ENCODE data around the gene ALDH1A2.

Gene ALDH1A2

GRCh38 chr15:58074452-58074851, 8.9 kb upstream of the ALDH1A2 start:
- FAIRE-seq (no peak), DNase-seq (ENCODE audit: insufficient read length, low spot score) (no peak)
- TF ChIP-seq POLR2A (IDR thresholded peaks at IDR 0.05; ENCODE audit: low read depth, low read length) (no peak), POLR2AphosphoS5 (IDR thresholded peaks at IDR 0.05; ENCODE audit: low read depth, low read length) (no peak), TAF1 (IDR thresholded peaks at IDR 0.05; ENCODE audit: low read depth, low read length) (no peak), SPI1 (IDR thresholded peaks at IDR 0.05; ENCODE audit: low read depth, low read length) (no peak), POU2F2 (IDR thresholded peaks at IDR 0.05; ENCODE audit: low read depth, low read length) (no peak), PAX5 (IDR thresholded peaks at IDR 0.05; ENCODE audit: insufficient read depth, low read length, severe bottlenecking) (no peak)

GRCh38 chr15:58070801-58071418, 5.4 kb upstream of the ALDH1A2 start:
- peak; percentile 45 for FAIRE-seq
- no peak for DNase-seq (ENCODE audit: insufficient read length, low spot score)
- TF ChIP-seq TAF1 (IDR thresholded peaks at IDR 0.05; ENCODE audit: low read depth, low read length): no peak
- TF ChIP-seq POU2F2 (IDR thresholded peaks at IDR 0.05; ENCODE audit: low read depth, low read length): no peak
- no peak for TF ChIP-seq SPI1 (IDR thresholded peaks at IDR 0.05; ENCODE audit: low read depth, low read length)
- TF ChIP-seq POLR2AphosphoS5 (IDR thresholded peaks at IDR 0.05; ENCODE audit: low read depth, low read length): no peak
- no peak for TF ChIP-seq POLR2A (IDR thresholded peaks at IDR 0.05; ENCODE audit: low read depth, low read length)
- no peak for TF ChIP-seq PAX5 (IDR thresholded peaks at IDR 0.05; ENCODE audit: insufficient read depth, low read length, severe bottlenecking)

GRCh38 chr15:58069008-58069407, 3.5 kb upstream of the ALDH1A2 start:
- no peak for DNase-seq (ENCODE audit: insufficient read length, low spot score)
- no peak for FAIRE-seq
- TF ChIP-seq POU2F2 (IDR thresholded peaks at IDR 0.05; ENCODE audit: low read depth, low read length) (no peak), POLR2A (IDR thresholded peaks at IDR 0.05; ENCODE audit: low read depth, low read length) (no peak), POLR2AphosphoS5 (IDR thresholded peaks at IDR 0.05; ENCODE audit: low read depth, low read length) (no peak), TAF1 (IDR thresholded peaks at IDR 0.05; ENCODE audit: low read depth, low read length) (no peak), PAX5 (IDR thresholded peaks at IDR 0.05; ENCODE audit: insufficient read depth, low read length, severe bottlenecking) (no peak), SPI1 (IDR thresholded peaks at IDR 0.05; ENCODE audit: low read depth, low read length) (no peak)

GRCh38 chr15:58066042-58066867, 744 bp upstream of the ALDH1A2 start:
- TF ChIP-seq POLR2AphosphoS5 (IDR thresholded peaks at IDR 0.05; ENCODE audit: low read depth, low read length) (no peak), SPI1 (IDR thresholded peaks at IDR 0.05; ENCODE audit: low read depth, low read length) (no peak), POLR2A (IDR thresholded peaks at IDR 0.05; ENCODE audit: low read depth, low read length) (no peak), TAF1 (IDR thresholded peaks at IDR 0.05; ENCODE audit: low read depth, low read length) (no peak), PAX5 (IDR thresholded peaks at IDR 0.05; ENCODE audit: insufficient read depth, low read length, severe bottlenecking) (no peak)
- FAIRE-seq (no peak), DNase-seq (ENCODE audit: insufficient read length, low spot score) (peak; percentile 39)

- no peak for TF ChIP-seq PAX5 (IDR thresholded peaks at IDR 0.05; ENCODE audit: insufficient read depth, low read length, severe bottlenecking)
- no peak for TF ChIP-seq POU2F2 (IDR thresholded peaks at IDR 0.05; ENCODE audit: low read depth, low read length)
- no peak for TF ChIP-seq POLR2AphosphoS5 (IDR thresholded peaks at IDR 0.05; ENCODE audit: low read depth, low read length)
- no peak for FAIRE-seq
- no peak for DNase-seq (ENCODE audit: insufficient read length, low spot score)
These were observed 499 bp downstream of the ALDH1A2 start for GRCh38 chr15:58064980-58065444.

- no peak for FAIRE-seq
These were observed 1.2 kb downstream of the ALDH1A2 start for GRCh38 chr15:58064082-58064979.

GRCh38 chr15:58063614-58064013, 1.9 kb downstream of the ALDH1A2 start:
- TF ChIP-seq POLR2AphosphoS5 (IDR thresholded peaks at IDR 0.05; ENCODE audit: low read depth, low read length) (no peak), TAF1 (IDR thresholded peaks at IDR 0.05; ENCODE audit: low read depth, low read length) (no peak), SPI1 (IDR thresholded peaks at IDR 0.05; ENCODE audit: low read depth, low read length) (no peak), POLR2A (IDR thresholded peaks at IDR 0.05; ENCODE audit: low read depth, low read length) (no peak), POU2F2 (IDR thresholded peaks at IDR 0.05; ENCODE audit: low read depth, low read length) (no peak)
- DNase-seq (ENCODE audit: insufficient read length, low spot score) (no peak), FAIRE-seq (no peak)

More at GRCh38 chr15:58064082-58064979, 1.2 kb downstream of the ALDH1A2 start:
- TF ChIP-seq POU2F2 (IDR thresholded peaks at IDR 0.05; ENCODE audit: low read depth, low read length) (no peak), TAF1 (IDR thresholded peaks at IDR 0.05; ENCODE audit: low read depth, low read length) (no peak), PAX5 (IDR thresholded peaks at IDR 0.05; ENCODE audit: insufficient read depth, low read length, severe bottlenecking) (no peak), POLR2AphosphoS5 (IDR thresholded peaks at IDR 0.05; ENCODE audit: low read depth, low read length) (no peak), SPI1 (IDR thresholded peaks at IDR 0.05; ENCODE audit: low read depth, low read length) (no peak), POLR2A (IDR thresholded peaks at IDR 0.05; ENCODE audit: low read depth, low read length) (no peak)
- DNase-seq (ENCODE audit: insufficient read length, low spot score): no peak

- no peak for TF ChIP-seq POU2F2 (IDR thresholded peaks at IDR 0.05; ENCODE audit: low read depth, low read length)
- no peak for TF ChIP-seq POLR2AphosphoS5 (IDR thresholded peaks at IDR 0.05; ENCODE audit: low read depth, low read length)
- no peak for TF ChIP-seq SPI1 (IDR thresholded peaks at IDR 0.05; ENCODE audit: low read depth, low read length)
- no peak for TF ChIP-seq TAF1 (IDR thresholded peaks at IDR 0.05; ENCODE audit: low read depth, low read length)
- no peak for TF ChIP-seq POLR2A (IDR thresholded peaks at IDR 0.05; ENCODE audit: low read depth, low read length)
- TF ChIP-seq PAX5 (IDR thresholded peaks at IDR 0.05; ENCODE audit: insufficient read depth, low read length, severe bottlenecking): no peak
- no peak for FAIRE-seq
- no peak for DNase-seq (ENCODE audit: insufficient read length, low spot score)
These were observed 2.5 kb downstream of the ALDH1A2 start for GRCh38 chr15:58062983-58063382.

GRCh38 chr15:58062175-58062574, 3.3 kb downstream of the ALDH1A2 start:
- no peak for TF ChIP-seq SPI1 (IDR thresholded peaks at IDR 0.05; ENCODE audit: low read depth, low read length)
- no peak for TF ChIP-seq PAX5 (IDR thresholded peaks at IDR 0.05; ENCODE audit: insufficient read depth, low read length, severe bottlenecking)
- no peak for TF ChIP-seq POLR2AphosphoS5 (IDR thresholded peaks at IDR 0.05; ENCODE audit: low read depth, low read length)
- no peak for TF ChIP-seq POLR2A (IDR thresholded peaks at IDR 0.05; ENCODE audit: low read depth, low read length)
- TF ChIP-seq POU2F2 (IDR thresholded peaks at IDR 0.05; ENCODE audit: low read depth, low read length): no peak
- no peak for TF ChIP-seq TAF1 (IDR thresholded peaks at IDR 0.05; ENCODE audit: low read depth, low read length)
- no peak for FAIRE-seq
- DNase-seq (ENCODE audit: insufficient read length, low spot score): no peak

Data from GM12891 (cell line).